GM13977 (cell line): ENCODE results near the gene MED13L.

Experiments used
- DNase-seq: peaks from one replicate; pipeline ENCODE4 v3.0.0; 2012; ENCODE audit warnings: low spot score
- CTCF ChIP-seq: IDR thresholded peaks from 2 replicates; pipeline ENCODE4 v1.5.1; 2012; ENCODE audit warnings: mild to moderate bottlenecking, control low read depth; ENCODE audit not compliant: insufficient read depth; ENCODE audit errors: extremely low read depth, missing control alignments
- in situ Hi-C: fragments of 300-500 bp; cut with MboI; formaldehyde crosslinking; loops from one replicate; pipeline ENCODE4 v1.12.0; 2022; ENCODE audit warnings: low sequenced_read_pairs, low pct_unique_long_range_greater_than_20kb, mixed read lengths, inconsistent platforms; ENCODE audit not compliant: unreplicated experiment

The MED13L gene

GRCh38 chr12:116257826-116258225, 19.7 kb downstream of the MED13L start:
- in situ Hi-C loops = loop anchor here (25.0 kb wide), 1 partner anchor 854 kb away; no protein-coding TSS in a partner anchor
- DNase-seq = no peak
- no peak for TF ChIP-seq CTCF

GRCh38 chr12:116257215-116257614, 20.3 kb downstream of the MED13L start:
- no peak for DNase-seq
- in situ Hi-C loops = loop anchor here (25.0 kb wide), 1 partner anchor 855 kb away; no protein-coding TSS in a partner anchor
- no peak for TF ChIP-seq CTCF

GRCh38 chr12:116249938-116250337, 27.6 kb downstream of the MED13L start:
- in situ Hi-C loops = loop anchor here (25.0 kb wide), 1 partner anchor 862 kb away; no protein-coding TSS in a partner anchor
- no peak for TF ChIP-seq CTCF
- DNase-seq = no peak

- in situ Hi-C loops = no loop called here
These were observed 28.6 kb downstream of the MED13L start for GRCh38 chr12:116248930-116249329.

GRCh38 chr12:116248433-116248832, 29.1 kb downstream of the MED13L start:
- in situ Hi-C loops = no loop called here
- no peak for DNase-seq
- TF ChIP-seq CTCF = no peak

More at GRCh38 chr12:116248930-116249329, 28.6 kb downstream of the MED13L start:
- TF ChIP-seq CTCF = no peak
- no peak for DNase-seq

- in situ Hi-C loops = no loop called here
- no peak for TF ChIP-seq CTCF
- DNase-seq = no peak
These were observed 30.1 kb downstream of the MED13L start for GRCh38 chr12:116247377-116247776.
